Endodermal cell (in vitro differentiated cells): ENCODE measurements around the gene CDC42BPG. TPM values are rescaled to one million over a fixed set of nuclear protein-coding genes. Genes with fewer than 3 reads are reported as not detected.

Source experiments
- DNase-seq: peaks from one replicate; pipeline ENCODE4 v3.0.0-alpha.2; 2017
- H3K27ac ChIP-seq: 2 replicates; pipeline ENCODE4 v1.5.1; 2013; ENCODE audit warnings: mild to moderate bottlenecking, low read depth, low read length, moderate library complexity
- H3K27me3 ChIP-seq: 2 replicates; pipeline ENCODE4 v1.6.1; 2013; ENCODE audit warnings: mild to moderate bottlenecking, low read length, moderate library complexity; ENCODE audit not compliant: insufficient read depth, control insufficient read depth, poor library complexity, severe bottlenecking
- H3K36me3 ChIP-seq: 2 replicates; pipeline ENCODE4 v1.7.0; 2013; ENCODE audit warnings: mild to moderate bottlenecking, low read length, moderate library complexity; ENCODE audit not compliant: control insufficient read depth, insufficient read depth
- H3K4me1 ChIP-seq: one replicate; pipeline ENCODE4 v1.7.0; 2013; ENCODE audit warnings: low read length; ENCODE audit not compliant: control insufficient read depth, insufficient read depth
- H3K4me3 ChIP-seq: 2 replicates; pipeline ENCODE4 v1.5.1; 2013; ENCODE audit warnings: mild to moderate bottlenecking, low read length, moderate library complexity
- H3K9ac ChIP-seq: 2 replicates; pipeline ENCODE4 v1.6.1; 2013; ENCODE audit warnings: mild to moderate bottlenecking, low read length, moderate library complexity; ENCODE audit not compliant: poor library complexity, severe bottlenecking; ENCODE audit errors: extremely low read depth
- H3K9me3 ChIP-seq: 2 replicates; pipeline ENCODE4 v1.6.1; 2013; ENCODE audit warnings: mild to moderate bottlenecking, low read length, moderate library complexity; ENCODE audit not compliant: control insufficient read depth
- H3K27ac Mint-ChIP-seq: 2 replicates; pipeline ENCODE4 v1.8.0; 2020; ENCODE audit warnings: mixed read lengths
- H3K27me3 Mint-ChIP-seq: 2 replicates; pipeline ENCODE4 v1.8.0; 2021; ENCODE audit warnings: mild to moderate bottlenecking, mixed read lengths; ENCODE audit not compliant: insufficient read depth
- H3K36me3 Mint-ChIP-seq: 2 replicates; pipeline ENCODE4 v1.8.0; 2020; ENCODE audit warnings: low read depth, mixed read lengths
- H3K4me1 Mint-ChIP-seq: 2 replicates; pipeline ENCODE4 v1.8.0; 2020; ENCODE audit warnings: mixed read lengths
- H3K4me3 Mint-ChIP-seq: 2 replicates; pipeline ENCODE4 v1.8.0; 2020; ENCODE audit warnings: mild to moderate bottlenecking, moderate library complexity, mixed read lengths
- H3K9me3 Mint-ChIP-seq: 2 replicates; pipeline ENCODE4 v1.8.0; 2020; ENCODE audit warnings: mild to moderate bottlenecking, mixed read lengths
- WGBS, 2 experiments: methylation state at CpG; one replicate each; pipeline versions ENCODE4 v1.1.5 to v1.1.7; 2013; ENCODE audit warnings: missing lambda C conversion rate in 2 of 2, mixed read lengths in 1 of 2; ENCODE audit not compliant: insufficient coverage in 1 of 2, insufficient read length in 1 of 2; 5-methylcytosine and 5-hydroxymethylcytosine counted together
- total RNA-seq, 2 donors: library from RNA; stranded (reverse); fragmentation: NEBNext Ultra II Directional in 1 of 2; extraction: Animal tissue kit (Norgen Biotek cat#: 25700) in 1 of 2; gene quantifications; 2 replicates in 1 of 2; 3 replicates in 1 of 2; pipeline ENCODE4 v1.2.1, GENCODE V29; 2021
- TF ChIP-seq, protein P1 (sequence below): fragments of 200-600 bp; sonication (generic); conservative IDR thresholded peaks from 2 replicates; pipeline ENCODE4 v1.5.0; 2021; ENCODE audit warnings: antibody characterized with exemption, mild to moderate bottlenecking

CDC42BPG gene
- total RNA-seq, 2 donors from 2014 or later = 11.1 to 12.6 TPM

DNA sequence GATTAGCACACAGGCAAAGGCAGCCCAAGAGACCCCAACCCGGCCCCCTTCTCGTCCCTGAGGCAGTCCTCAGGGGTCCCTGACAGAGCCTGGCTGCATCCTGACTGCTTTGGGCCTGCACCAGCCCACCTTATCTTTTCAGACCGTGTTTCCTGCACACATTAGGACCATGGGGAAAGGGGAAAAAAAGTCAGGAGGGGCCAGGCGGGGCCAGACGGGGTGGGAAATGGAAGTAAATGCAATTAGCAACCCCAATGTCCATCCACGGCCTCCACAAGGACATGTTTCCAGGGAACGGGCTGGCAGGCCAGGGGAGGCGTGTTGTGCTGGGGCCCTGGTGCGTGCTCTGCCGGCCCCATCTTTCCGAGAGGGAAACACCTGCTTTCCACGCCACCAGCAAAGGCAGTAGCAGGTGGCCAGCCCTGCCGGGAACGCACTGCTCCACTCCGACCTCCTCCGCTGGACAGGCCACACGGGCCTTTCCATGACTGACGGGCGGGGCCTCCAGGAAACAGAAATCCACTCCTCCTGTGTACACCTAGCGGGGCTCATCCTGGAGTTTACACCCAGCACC is 26.5 kb upstream of the CDC42BPG start:
- H3K9ac ChIP-seq = no peak overlapping the region
- TF ChIP-seq, protein P1, sequence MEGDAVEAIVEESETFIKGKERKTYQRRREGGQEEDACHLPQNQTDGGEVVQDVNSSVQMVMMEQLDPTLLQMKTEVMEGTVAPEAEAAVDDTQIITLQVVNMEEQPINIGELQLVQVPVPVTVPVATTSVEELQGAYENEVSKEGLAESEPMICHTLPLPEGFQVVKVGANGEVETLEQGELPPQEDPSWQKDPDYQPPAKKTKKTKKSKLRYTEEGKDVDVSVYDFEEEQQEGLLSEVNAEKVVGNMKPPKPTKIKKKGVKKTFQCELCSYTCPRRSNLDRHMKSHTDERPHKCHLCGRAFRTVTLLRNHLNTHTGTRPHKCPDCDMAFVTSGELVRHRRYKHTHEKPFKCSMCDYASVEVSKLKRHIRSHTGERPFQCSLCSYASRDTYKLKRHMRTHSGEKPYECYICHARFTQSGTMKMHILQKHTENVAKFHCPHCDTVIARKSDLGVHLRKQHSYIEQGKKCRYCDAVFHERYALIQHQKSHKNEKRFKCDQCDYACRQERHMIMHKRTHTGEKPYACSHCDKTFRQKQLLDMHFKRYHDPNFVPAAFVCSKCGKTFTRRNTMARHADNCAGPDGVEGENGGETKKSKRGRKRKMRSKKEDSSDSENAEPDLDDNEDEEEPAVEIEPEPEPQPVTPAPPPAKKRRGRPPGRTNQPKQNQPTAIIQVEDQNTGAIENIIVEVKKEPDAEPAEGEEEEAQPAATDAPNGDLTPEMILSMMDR = no peak
- Mint-ChIP-seq H3K9me3 (no peaks in the 10 kb centered on the region), H3K27me3 (no peaks in the 10 kb centered on the region), H3K36me3 (peaks cover 18% of the 10 kb centered on the region), H3K4me3 (no peak overlapping the region), H3K27ac (peak overlapping the region; percentile 85), H3K4me1 (peaks cover 20% of the 10 kb centered on the region)
- H3K27ac ChIP-seq = peak overlapping the region; percentile 80
- H3K27me3 ChIP-seq = no peaks in the 10 kb centered on the region
- DNase-seq = no peak
- peaks cover 16% of the 10 kb centered on the region for H3K4me1 ChIP-seq
- no peaks in the 10 kb centered on the region for H3K9me3 ChIP-seq
- H3K36me3 ChIP-seq = peaks cover 12% of the 10 kb centered on the region
- WGBS, 2 experiments = 88 to 89% methylated on average over 17 to 20 of the region's 20 CpGs
- no peak overlapping the region for H3K4me3 ChIP-seq

DNA sequence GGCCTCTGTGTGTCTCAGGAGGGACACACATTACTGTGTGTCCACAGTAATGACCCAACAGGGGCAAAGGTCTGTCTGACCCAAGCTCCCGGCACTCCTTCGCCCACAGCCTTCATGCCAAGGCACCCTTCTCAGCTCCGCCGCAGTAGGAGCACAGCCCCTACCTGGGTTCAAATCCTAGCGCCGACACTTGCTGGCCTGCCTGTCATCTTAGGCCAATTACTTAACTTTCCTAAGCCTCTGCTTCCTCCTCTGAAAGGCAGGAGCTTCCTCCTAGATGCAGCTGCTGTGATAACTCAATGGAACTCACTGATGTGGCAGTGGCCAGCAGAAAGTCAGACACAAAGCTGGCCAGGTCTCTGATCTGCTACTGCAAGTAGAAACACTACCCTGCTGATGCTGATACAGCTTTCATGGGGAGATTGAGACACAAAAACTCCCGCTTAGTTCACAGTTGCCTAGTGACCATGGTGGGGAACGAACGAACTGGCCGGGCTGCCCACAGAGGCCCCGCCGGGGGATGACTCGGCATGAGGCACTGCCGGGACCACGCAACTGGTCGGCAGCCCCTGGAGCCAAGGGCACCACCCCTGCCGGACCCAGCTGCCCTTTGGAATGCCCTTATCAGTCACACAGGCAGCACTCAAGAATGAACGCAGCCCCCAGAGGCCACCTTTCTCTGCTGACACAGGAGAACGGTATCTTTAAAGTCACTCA is 25.9 kb upstream of the CDC42BPG start:
- H3K9me3 Mint-ChIP-seq = no peaks in the 10 kb centered on the region
- Histone ChIP-seq H3K9me3 (no peaks in the 10 kb centered on the region), H3K4me3 (no peak overlapping the region), H3K27me3 (no peaks in the 10 kb centered on the region), H3K27ac (peak overlapping the region; percentile 80), H3K36me3 (peaks cover 12% of the 10 kb centered on the region), H3K9ac (no peak overlapping the region), H3K4me1 (peaks cover 16% of the 10 kb centered on the region)
- TF ChIP-seq, protein P1 = no peak
- DNase-seq = peak; percentile 54
- H3K4me3 Mint-ChIP-seq = no peak overlapping the region
- peaks cover 15% of the 10 kb centered on the region for H3K4me1 Mint-ChIP-seq
- WGBS, 2 experiments = 74 to 83% methylated on average over 18 to 19 of the region's 19 CpGs
- H3K36me3 Mint-ChIP-seq = peaks cover 18% of the 10 kb centered on the region
- no peaks in the 10 kb centered on the region for H3K27me3 Mint-ChIP-seq
- H3K27ac Mint-ChIP-seq = peak overlapping the region; percentile 85

DNA sequence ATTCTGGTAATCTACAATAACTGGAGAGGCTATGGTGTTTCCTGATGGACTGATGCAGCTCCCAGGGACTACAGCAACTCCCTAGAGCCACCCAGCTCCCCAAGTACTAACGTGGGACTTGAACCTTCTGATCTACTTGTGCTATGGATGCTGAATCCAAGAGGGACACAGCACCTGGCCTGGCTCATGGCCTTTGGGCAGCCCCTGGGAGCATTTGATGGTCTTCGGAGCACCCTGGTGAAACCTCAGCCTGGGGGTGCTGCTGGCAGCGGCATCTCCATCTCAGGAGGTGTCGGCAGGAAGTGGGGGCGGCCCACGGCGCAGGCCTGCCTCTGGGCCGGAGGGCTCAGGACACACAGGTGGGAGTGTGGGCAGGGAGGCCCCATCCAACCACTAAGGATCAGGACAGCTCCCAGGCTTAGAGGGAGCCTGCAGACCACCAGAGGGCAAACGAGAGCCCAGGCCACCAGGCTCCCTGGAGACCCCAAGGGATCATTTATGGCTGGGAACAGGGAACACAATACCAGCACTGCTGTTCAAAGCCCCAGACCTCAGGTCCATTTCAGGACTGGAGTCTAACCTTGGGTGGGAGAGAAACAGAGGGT is 25.2 kb upstream of the CDC42BPG start:
- H3K9ac ChIP-seq = no peak overlapping the region
- H3K9me3 ChIP-seq = no peaks in the 10 kb centered on the region
- Mint-ChIP-seq H3K4me3 (no peak overlapping the region), H3K27me3 (no peaks in the 10 kb centered on the region), H3K27ac (peak overlapping the region; percentile 85), H3K9me3 (no peaks in the 10 kb centered on the region), H3K36me3 (peaks cover 18% of the 10 kb centered on the region), H3K4me1 (peaks cover 15% of the 10 kb centered on the region)
- H3K27me3 ChIP-seq = no peaks in the 10 kb centered on the region
- TF ChIP-seq, protein P1 = peak; percentile 77
- DNase-seq = peak; percentile 73
- H3K27ac ChIP-seq = peak overlapping the region; percentile 80
- H3K36me3 ChIP-seq = peaks cover 12% of the 10 kb centered on the region
- WGBS, 2 experiments = 83 to 91% methylated on average over 9 of the region's 9 CpGs
- peaks cover 19% of the 10 kb centered on the region for H3K4me1 ChIP-seq
- H3K4me3 ChIP-seq = no peak overlapping the region
